ENCODE data around the gene CNTN5. TPM values are rescaled to one million over a fixed set of nuclear protein-coding genes. Genes with fewer than 3 reads are reported as not detected.

CNTN5 gene
- total RNA-seq, 1 donor from 2014 or later = 0.15 TPM

DNA sequence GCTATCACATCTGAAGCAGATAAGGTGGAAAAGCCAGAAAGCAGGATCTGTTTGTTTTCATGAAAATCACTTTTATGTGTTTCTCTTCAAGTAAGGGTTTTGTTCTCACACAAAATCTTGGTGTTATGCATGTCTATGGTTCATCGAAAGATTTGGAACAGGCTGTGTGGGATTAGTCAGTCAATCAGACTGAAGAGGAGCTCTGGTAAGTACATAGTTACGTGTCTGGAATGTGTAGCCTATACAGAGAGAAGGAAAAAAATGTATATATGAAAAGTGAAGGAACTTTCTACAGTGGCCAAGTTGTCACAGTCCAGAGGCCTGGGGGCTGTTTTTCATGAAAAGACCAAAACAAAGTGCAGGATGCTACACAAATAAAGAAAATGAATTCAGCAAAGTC lies 156.7 kb downstream of the CNTN5 start:
- Mint-ChIP-seq H3K27ac (ENCODE audit: unreplicated experiment) (no peak overlapping the region), H3K36me3 (ENCODE audit: low read depth, unreplicated experiment) (no peaks in the 10 kb centered on the region), H3K27me3 (ENCODE audit: unreplicated experiment) (no peaks in the 10 kb centered on the region), H3K4me1 (ENCODE audit: unreplicated experiment) (no peaks in the 10 kb centered on the region), H3K4me3 (ENCODE audit: unreplicated experiment) (no peak overlapping the region), H3K9me3 (ENCODE audit: unreplicated experiment) (no peaks in the 10 kb centered on the region)
- TF ChIP-seq, protein P1, sequence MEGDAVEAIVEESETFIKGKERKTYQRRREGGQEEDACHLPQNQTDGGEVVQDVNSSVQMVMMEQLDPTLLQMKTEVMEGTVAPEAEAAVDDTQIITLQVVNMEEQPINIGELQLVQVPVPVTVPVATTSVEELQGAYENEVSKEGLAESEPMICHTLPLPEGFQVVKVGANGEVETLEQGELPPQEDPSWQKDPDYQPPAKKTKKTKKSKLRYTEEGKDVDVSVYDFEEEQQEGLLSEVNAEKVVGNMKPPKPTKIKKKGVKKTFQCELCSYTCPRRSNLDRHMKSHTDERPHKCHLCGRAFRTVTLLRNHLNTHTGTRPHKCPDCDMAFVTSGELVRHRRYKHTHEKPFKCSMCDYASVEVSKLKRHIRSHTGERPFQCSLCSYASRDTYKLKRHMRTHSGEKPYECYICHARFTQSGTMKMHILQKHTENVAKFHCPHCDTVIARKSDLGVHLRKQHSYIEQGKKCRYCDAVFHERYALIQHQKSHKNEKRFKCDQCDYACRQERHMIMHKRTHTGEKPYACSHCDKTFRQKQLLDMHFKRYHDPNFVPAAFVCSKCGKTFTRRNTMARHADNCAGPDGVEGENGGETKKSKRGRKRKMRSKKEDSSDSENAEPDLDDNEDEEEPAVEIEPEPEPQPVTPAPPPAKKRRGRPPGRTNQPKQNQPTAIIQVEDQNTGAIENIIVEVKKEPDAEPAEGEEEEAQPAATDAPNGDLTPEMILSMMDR (IDR thresholded peaks at IDR 0.05; ENCODE audit: unreplicated experiment) = no peak
- DNase-seq (ENCODE audit: low spot score) = no peak

DNA sequence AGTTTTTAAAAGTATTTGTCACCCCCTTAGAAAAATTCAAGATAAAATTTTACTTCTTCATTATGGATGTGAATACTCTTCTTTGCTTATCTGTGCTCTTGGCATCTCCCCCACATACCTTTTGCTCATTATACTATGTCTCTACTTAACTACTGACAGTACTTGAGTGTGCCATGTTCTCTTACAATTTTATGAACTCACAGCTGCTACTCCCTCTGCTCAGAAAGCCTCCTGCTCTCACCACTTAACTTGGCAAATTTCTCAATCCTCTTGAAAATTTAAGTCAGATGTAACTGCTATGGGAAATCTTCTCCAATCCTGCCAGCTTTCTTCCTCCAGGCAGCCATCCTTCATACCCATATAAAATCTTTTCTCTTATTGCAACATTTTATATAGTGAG lies 163.4 kb downstream of the CNTN5 start:
- Mint-ChIP-seq H3K9me3 (ENCODE audit: unreplicated experiment) (no peaks in the 10 kb centered on the region), H3K4me3 (ENCODE audit: unreplicated experiment) (no peak overlapping the region), H3K27ac (ENCODE audit: unreplicated experiment) (no peak overlapping the region), H3K36me3 (ENCODE audit: low read depth, unreplicated experiment) (no peaks in the 10 kb centered on the region), H3K4me1 (ENCODE audit: unreplicated experiment) (peaks cover 3% of the 10 kb centered on the region), H3K27me3 (ENCODE audit: unreplicated experiment) (no peaks in the 10 kb centered on the region)
- TF ChIP-seq, protein P1 (IDR thresholded peaks at IDR 0.05; ENCODE audit: unreplicated experiment) = no peak
- DNase-seq (ENCODE audit: low spot score) = no peak

DNA sequence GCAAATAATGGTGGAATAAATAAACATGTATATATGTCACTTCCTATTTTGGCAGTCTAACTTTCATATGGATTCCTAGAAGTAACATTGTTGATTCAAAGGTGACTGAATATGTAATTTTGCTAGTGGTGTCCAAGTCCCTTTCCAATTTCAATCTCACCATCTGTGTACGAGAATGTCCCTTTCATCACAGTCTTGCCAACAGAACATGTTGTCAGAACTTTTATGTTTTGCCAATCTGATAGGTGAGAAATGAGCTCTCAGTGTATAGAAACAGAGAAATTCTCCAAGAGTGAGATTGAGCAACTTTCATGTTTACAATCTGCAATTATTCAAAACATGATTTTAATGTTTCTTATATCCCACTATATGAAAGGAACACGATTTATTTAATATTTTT lies 167.5 kb downstream of the CNTN5 start:
- peaks cover 3% of the 10 kb centered on the region for H3K4me1 Mint-ChIP-seq (ENCODE audit: unreplicated experiment)
- H3K9me3 Mint-ChIP-seq (ENCODE audit: unreplicated experiment) = no peaks in the 10 kb centered on the region
- H3K27ac Mint-ChIP-seq (ENCODE audit: unreplicated experiment) = no peak overlapping the region
- TF ChIP-seq, protein P1 (IDR thresholded peaks at IDR 0.05; ENCODE audit: unreplicated experiment) = no peak
- H3K36me3 Mint-ChIP-seq (ENCODE audit: low read depth, unreplicated experiment) = no peaks in the 10 kb centered on the region
- DNase-seq (ENCODE audit: low spot score) = no peak
- H3K27me3 Mint-ChIP-seq (ENCODE audit: unreplicated experiment) = no peaks in the 10 kb centered on the region
- H3K4me3 Mint-ChIP-seq (ENCODE audit: unreplicated experiment) = no peak overlapping the region

DNA sequence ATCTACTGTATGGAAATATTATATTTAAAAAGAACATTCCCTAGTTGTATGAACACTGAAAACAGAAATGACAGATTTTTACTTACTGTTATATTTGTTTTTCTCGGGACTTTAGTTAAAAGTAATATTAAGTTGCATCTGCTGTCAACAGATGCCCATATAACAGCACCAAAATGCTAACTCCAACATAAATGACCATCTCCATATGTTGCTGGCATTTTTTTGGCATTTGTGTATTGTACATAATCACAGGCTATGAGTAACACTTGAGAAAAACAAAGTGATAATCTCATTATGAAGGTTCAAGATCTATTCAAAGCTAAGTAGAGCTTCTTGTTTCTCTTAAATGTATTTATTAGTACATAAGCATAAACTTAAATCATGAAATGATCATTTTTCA lies 172.0 kb downstream of the CNTN5 start:
- TF ChIP-seq, protein P1 (IDR thresholded peaks at IDR 0.05; ENCODE audit: unreplicated experiment) = no peak
- H3K4me3 Mint-ChIP-seq (ENCODE audit: unreplicated experiment) = no peak overlapping the region
- no peaks in the 10 kb centered on the region for H3K27me3 Mint-ChIP-seq (ENCODE audit: unreplicated experiment)
- no peak for DNase-seq (ENCODE audit: low spot score)
- no peaks in the 10 kb centered on the region for H3K4me1 Mint-ChIP-seq (ENCODE audit: unreplicated experiment)
- no peaks in the 10 kb centered on the region for H3K36me3 Mint-ChIP-seq (ENCODE audit: low read depth, unreplicated experiment)
- H3K9me3 Mint-ChIP-seq (ENCODE audit: unreplicated experiment) = no peaks in the 10 kb centered on the region
- no peak overlapping the region for H3K27ac Mint-ChIP-seq (ENCODE audit: unreplicated experiment)

DNA sequence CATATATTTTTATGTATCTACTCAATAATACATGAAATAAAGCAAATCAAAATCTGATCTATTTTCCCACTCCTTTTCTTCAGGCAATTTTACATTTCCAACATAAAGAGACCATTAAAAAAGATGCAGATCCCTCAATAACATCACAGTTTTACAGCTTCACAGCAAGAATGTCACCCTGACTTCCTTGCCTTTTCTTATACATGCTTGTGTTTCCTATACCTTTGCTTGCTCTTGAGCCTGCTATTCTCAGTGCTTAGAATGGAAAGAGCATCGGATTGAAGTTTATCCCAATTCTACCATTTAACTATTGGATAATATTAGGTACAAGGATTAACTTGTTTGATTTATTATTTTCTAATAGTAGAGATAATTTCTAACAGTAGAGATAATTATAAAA lies 176.7 kb downstream of the CNTN5 start:
- Mint-ChIP-seq H3K9me3 (ENCODE audit: unreplicated experiment) (no peaks in the 10 kb centered on the region), H3K4me3 (ENCODE audit: unreplicated experiment) (no peak overlapping the region), H3K27ac (ENCODE audit: unreplicated experiment) (no peak overlapping the region), H3K4me1 (ENCODE audit: unreplicated experiment) (no peaks in the 10 kb centered on the region), H3K36me3 (ENCODE audit: low read depth, unreplicated experiment) (no peaks in the 10 kb centered on the region), H3K27me3 (ENCODE audit: unreplicated experiment) (no peaks in the 10 kb centered on the region)
- DNase-seq (ENCODE audit: low spot score) = no peak
- TF ChIP-seq, protein P1 (IDR thresholded peaks at IDR 0.05; ENCODE audit: unreplicated experiment) = no peak

Data from endothelial cell (in vitro differentiated cells).